Measurements from ENCODE around the gene PAFAH1B1.

Gene PAFAH1B1

GRCh38 chr17:2688351-2689342, 95.2 kb downstream of the PAFAH1B1 start:
- Histone ChIP-seq H2BK15ac (ENCODE audit: low read depth, poor library complexity, severe bottlenecking) (no peak overlapping the region), H2BK5ac (ENCODE audit: low read depth, low read length, poor library complexity, severe bottlenecking) (no peak overlapping the region), H4K8ac (ENCODE audit: low read length) (peak overlapping the region; percentile 65), H4K91ac (ENCODE audit: low read length) (peak overlapping the region; percentile 22), H3K79me1 (replicated peaks; ENCODE audit: low read length, poor library complexity, severe bottlenecking) (peaks cover 23% of the 10 kb centered on the region), H3K4me1 (ENCODE audit: control insufficient read depth, insufficient read depth, low read depth, low read length) (peaks cover 18% of the 10 kb centered on the region), H3K27ac (ENCODE audit: low read length, poor library complexity, severe bottlenecking) (no peak overlapping the region), H3K4ac (ENCODE audit: low read depth in 1 of 2, low read length in 2 of 2) (no peak overlapping the region), H3K14ac (ENCODE audit: low read length in 2 of 2) (no peak overlapping the region), H3K23ac (ENCODE audit: low read length in 2 of 2) (no peak overlapping the region), H3K27me3 (ENCODE audit: control insufficient read depth in 1 of 2, insufficient read depth in 1 of 2, low read length in 2 of 2) (no peaks in the 10 kb centered on the region), H3K4me3 (ENCODE audit: insufficient read depth in 1 of 2, low read depth in 1 of 2, low read length in 2 of 2) (no peak overlapping the region), H3K9ac (ENCODE audit: low read length) (no peak overlapping the region), H3K4me2 (ENCODE audit: low read length, poor library complexity, severe bottlenecking) (no peak overlapping the region), H2AK5ac (ENCODE audit: low read length, severe bottlenecking) (no peak overlapping the region), H3K36me3 (ENCODE audit: control insufficient read depth in 1 of 2, insufficient read depth in 2 of 2, low read depth in 1 of 2, low read length in 2 of 2) (peaks cover 35 to 60% of the 10 kb centered on the region in 2 experiments), H2AFZ (ENCODE audit: low read depth, low read length) (no peak overlapping the region), H3K9me3 (ENCODE audit: control insufficient read depth, low read length) (no peaks in the 10 kb centered on the region), H2BK120ac (ENCODE audit: low read depth, low read length) (no peak overlapping the region), H3K18ac (ENCODE audit: low read depth in 1 of 2, low read length in 2 of 2) (peak overlapping the region in 1 of 2 experiments; percentile 28), H2BK12ac (ENCODE audit: low read length in 2 of 2) (no peak overlapping the region)
- DNase-seq, result no peak
- 86% methylated on average over 27 of the region's 27 CpGs for whole genome bisulfite sequencing

GRCh38 chr17:2689411-2690164, 96.1 kb downstream of the PAFAH1B1 start:
- H3K18ac ChIP-seq (ENCODE audit: low read depth in 1 of 2, low read length in 2 of 2), result no peak overlapping the region
- no peak overlapping the region for H2BK120ac ChIP-seq (ENCODE audit: low read depth, low read length)
- H3K4me2 ChIP-seq (ENCODE audit: low read length, poor library complexity, severe bottlenecking), result no peak overlapping the region
- no peak overlapping the region for H4K91ac ChIP-seq (ENCODE audit: low read length)
- no peak for DNase-seq
- WGBS, result 89% methylated on average over 40 of the region's 40 CpGs
- H3K9ac ChIP-seq (ENCODE audit: low read length), result no peak overlapping the region
- no peak overlapping the region for H2AK5ac ChIP-seq (ENCODE audit: low read length, severe bottlenecking)
- H3K79me1 ChIP-seq (replicated peaks; ENCODE audit: low read length, poor library complexity, severe bottlenecking), result peaks cover 16% of the 10 kb centered on the region
- no peak overlapping the region for H4K8ac ChIP-seq (ENCODE audit: low read length)
- H3K9me3 ChIP-seq (ENCODE audit: control insufficient read depth, low read length), result no peaks in the 10 kb centered on the region
- H2BK5ac ChIP-seq (ENCODE audit: low read depth, low read length, poor library complexity, severe bottlenecking), result no peak overlapping the region
- H3K36me3 ChIP-seq (ENCODE audit: control insufficient read depth in 1 of 2, insufficient read depth in 2 of 2, low read depth in 1 of 2, low read length in 2 of 2), result peaks cover 32 to 62% of the 10 kb centered on the region in 2 experiments
- no peaks in the 10 kb centered on the region for H3K27me3 ChIP-seq (ENCODE audit: control insufficient read depth in 1 of 2, insufficient read depth in 1 of 2, low read length in 2 of 2)
- H3K4ac ChIP-seq (ENCODE audit: low read depth in 1 of 2, low read length in 2 of 2), result no peak overlapping the region
- no peak overlapping the region for H2AFZ ChIP-seq (ENCODE audit: low read depth, low read length)
- H2BK15ac ChIP-seq (ENCODE audit: low read depth, poor library complexity, severe bottlenecking), result no peak overlapping the region
- H2BK12ac ChIP-seq (ENCODE audit: low read length in 2 of 2), result no peak overlapping the region
- no peak overlapping the region for H3K27ac ChIP-seq (ENCODE audit: low read length, poor library complexity, severe bottlenecking)
- no peak overlapping the region for H3K4me3 ChIP-seq (ENCODE audit: insufficient read depth in 1 of 2, low read depth in 1 of 2, low read length in 2 of 2)
- no peak overlapping the region for H3K23ac ChIP-seq (ENCODE audit: low read length in 2 of 2)
- peaks cover 18% of the 10 kb centered on the region for H3K4me1 ChIP-seq (ENCODE audit: control insufficient read depth, insufficient read depth, low read depth, low read length)
- no peak overlapping the region for H3K14ac ChIP-seq (ENCODE audit: low read length in 2 of 2)

GRCh38 chr17:2690165-2691068, 97.0 kb downstream of the PAFAH1B1 start:
- no peak overlapping the region for H3K27ac ChIP-seq (ENCODE audit: low read length, poor library complexity, severe bottlenecking)
- H3K9me3 ChIP-seq (ENCODE audit: control insufficient read depth, low read length), result no peaks in the 10 kb centered on the region
- DNase-seq, result no peak
- 96% methylated on average over 51 of the region's 55 CpGs for WGBS
- peaks cover 24 to 69% of the 10 kb centered on the region in 2 experiments for H3K36me3 ChIP-seq (ENCODE audit: control insufficient read depth in 1 of 2, insufficient read depth in 2 of 2, low read depth in 1 of 2, low read length in 2 of 2)
- H2AFZ ChIP-seq (ENCODE audit: low read depth, low read length), result no peak overlapping the region
- H4K8ac ChIP-seq (ENCODE audit: low read length), result no peak overlapping the region
- H3K27me3 ChIP-seq (ENCODE audit: control insufficient read depth in 1 of 2, insufficient read depth in 1 of 2, low read length in 2 of 2), result no peaks in the 10 kb centered on the region
- no peak overlapping the region for H2BK15ac ChIP-seq (ENCODE audit: low read depth, poor library complexity, severe bottlenecking)
- H3K4ac ChIP-seq (ENCODE audit: low read depth in 1 of 2, low read length in 2 of 2), result no peak overlapping the region
- H3K18ac ChIP-seq (ENCODE audit: low read depth in 1 of 2, low read length in 2 of 2), result no peak overlapping the region
- H3K14ac ChIP-seq (ENCODE audit: low read length in 2 of 2), result no peak overlapping the region
- no peak overlapping the region for H3K4me2 ChIP-seq (ENCODE audit: low read length, poor library complexity, severe bottlenecking)
- H3K79me1 ChIP-seq (replicated peaks; ENCODE audit: low read length, poor library complexity, severe bottlenecking), result peaks cover 14% of the 10 kb centered on the region
- no peak overlapping the region for H2BK5ac ChIP-seq (ENCODE audit: low read depth, low read length, poor library complexity, severe bottlenecking)
- no peak overlapping the region for H3K9ac ChIP-seq (ENCODE audit: low read length)
- no peak overlapping the region for H3K4me3 ChIP-seq (ENCODE audit: insufficient read depth in 1 of 2, low read depth in 1 of 2, low read length in 2 of 2)
- H4K91ac ChIP-seq (ENCODE audit: low read length), result no peak overlapping the region
- no peak overlapping the region for H2BK12ac ChIP-seq (ENCODE audit: low read length in 2 of 2)
- H3K23ac ChIP-seq (ENCODE audit: low read length in 2 of 2), result no peak overlapping the region
- H2BK120ac ChIP-seq (ENCODE audit: low read depth, low read length), result no peak overlapping the region
- no peak overlapping the region for H2AK5ac ChIP-seq (ENCODE audit: low read length, severe bottlenecking)
- H3K4me1 ChIP-seq (ENCODE audit: control insufficient read depth, insufficient read depth, low read depth, low read length), result peaks cover 18% of the 10 kb centered on the region

Measured in mesenchymal stem cell (in vitro differentiated cells and primary cell).